ENCODE measurements around the gene CCDC60.

The CCDC60 gene, protein sequence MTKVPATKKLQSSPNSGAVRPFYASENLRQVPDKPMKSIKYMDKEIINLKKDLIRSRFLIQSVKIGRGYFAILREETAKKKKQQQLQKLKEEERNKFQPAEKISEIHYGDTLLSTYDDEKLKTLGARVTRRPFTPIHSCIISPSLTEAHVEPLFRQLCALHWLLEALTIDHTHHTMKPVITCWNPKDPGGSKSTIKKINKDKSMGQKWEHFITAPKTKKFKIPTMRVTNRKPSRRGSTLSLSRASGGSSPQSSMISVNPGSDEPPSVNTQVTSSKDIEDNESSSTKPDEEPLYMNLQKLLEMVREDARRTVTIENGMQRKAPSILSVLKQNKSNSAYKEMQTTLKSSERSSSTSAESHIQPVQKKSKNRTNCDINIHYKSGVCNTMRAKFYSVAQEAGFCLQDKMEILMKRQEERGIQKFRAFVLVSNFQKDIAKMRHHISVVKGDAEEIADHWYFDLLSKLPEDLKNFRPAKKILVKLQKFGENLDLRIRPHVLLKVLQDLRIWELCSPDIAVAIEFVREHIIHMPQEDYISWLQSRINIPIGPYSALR

GRCh38 chr12:119334430-119335170 lies at the start of gene CCDC60:
CCDC60 (plus strand) TSS chr12:119334729; CDS start chr12:119335177, 448 bp downstream.
- no peak for DNase-seq (ENCODE audit: low read depth)

- DNase-seq (ENCODE audit: low read depth): no peak
Observed at GRCh38 chr12:119288576-119288975, 46.0 kb upstream of the CCDC60 start.

GRCh38 chr12:119292893-119293630 lies 41.5 kb upstream of the CCDC60 start:
- no peak for DNase-seq (ENCODE audit: low read depth)

- DNase-seq (ENCODE audit: low read depth): no peak
Observed at GRCh38 chr12:119294211-119294610, 40.3 kb upstream of the CCDC60 start.

DNA sequence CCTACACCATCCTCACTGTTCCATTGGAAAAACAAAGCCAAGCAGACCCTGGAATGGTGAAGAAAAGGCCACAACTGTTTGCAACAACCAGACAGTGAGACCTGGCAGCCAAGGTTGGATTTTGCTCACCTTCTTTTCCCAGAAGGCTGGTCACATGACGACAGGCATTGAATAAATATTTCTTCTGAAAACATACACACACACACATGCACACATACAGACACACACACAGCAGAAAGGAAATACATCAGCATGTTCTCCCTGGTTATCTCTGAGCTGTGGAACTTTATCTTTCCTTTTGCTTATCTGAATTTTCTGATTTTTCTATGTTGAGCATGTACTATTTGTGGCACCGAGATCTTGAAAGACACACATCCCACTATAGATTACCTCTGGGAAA lies 38.0 kb upstream of the CCDC60 start:
- no peak for DNase-seq (ENCODE audit: low read depth)

GRCh38 chr12:119299130-119299529 lies 35.4 kb upstream of the CCDC60 start:
- no peak for DNase-seq (ENCODE audit: low read depth)

DNA sequence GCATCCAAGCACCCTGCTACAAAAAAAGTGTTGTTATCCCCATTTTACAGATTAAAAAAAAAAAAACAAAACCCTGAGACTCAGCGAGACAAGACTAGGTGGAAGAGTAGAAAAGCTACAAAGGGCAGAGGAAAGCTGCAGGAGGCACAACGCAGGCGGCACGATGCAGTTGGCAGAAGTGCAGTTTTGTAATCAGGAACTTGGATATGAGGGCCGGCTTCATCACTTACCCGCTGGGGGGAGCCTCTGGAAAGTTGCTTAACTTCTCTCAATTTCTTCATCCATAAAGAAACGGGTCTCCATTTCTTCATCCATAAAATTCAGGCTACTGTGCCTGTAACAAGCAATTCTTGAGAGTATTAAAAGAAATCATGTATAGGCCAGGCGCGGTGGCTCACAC lies 33.1 kb upstream of the CCDC60 start:
- DNase-seq (ENCODE audit: low read depth): no peak

DNA sequence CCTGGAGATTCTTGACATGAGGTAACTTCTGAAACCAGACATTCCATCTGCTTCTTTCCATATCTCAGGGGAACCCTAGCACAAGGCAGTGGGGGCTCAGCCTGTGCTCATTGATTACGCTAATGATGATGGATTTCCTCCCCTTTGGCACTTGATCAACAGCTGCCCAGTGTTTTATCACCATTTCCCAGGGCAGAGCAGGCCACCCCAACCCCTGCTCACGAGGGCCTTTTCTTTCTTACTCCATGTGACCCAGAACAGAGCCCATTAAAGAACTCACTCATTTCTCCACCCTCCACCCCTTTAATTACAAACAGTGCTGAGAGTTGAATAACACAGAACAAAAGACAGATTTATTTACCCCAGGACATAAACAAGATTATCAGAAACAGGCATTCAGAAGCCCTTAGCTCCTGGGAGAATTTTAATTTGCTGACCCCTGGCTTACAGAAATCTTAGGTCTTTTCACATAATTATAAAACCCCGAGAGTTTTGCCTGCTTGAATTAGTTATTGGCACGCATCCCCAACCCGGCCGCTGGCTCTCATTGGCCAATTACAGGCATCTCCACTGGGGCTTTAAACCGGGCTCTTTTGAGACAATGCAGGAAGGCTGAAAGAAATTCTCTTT lies 32.0 kb upstream of the CCDC60 start:
- no peak for DNase-seq (ENCODE audit: low read depth)

DNA sequence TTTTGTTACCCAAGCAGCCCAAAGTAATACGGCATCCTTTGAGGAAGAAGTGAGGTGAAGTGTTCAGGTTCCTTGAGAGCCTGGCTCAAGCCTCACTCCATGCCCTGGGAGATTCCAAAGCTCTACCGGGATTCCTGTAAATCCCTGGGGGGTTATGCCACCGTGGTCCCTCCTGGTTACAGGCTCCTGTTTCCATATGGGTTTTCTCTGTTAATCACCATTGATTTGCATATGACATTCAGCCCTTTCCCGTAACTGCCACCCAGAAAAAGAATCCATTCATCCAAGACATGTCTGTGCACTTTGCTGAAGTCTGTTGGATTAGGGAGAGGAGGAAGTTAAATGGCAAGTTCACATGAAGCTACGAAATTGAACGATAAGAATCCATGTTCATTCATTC lies 27.9 kb upstream of the CCDC60 start:
- DNase-seq (ENCODE audit: low read depth): no peak

GRCh38 chr12:119307747-119308146 lies 26.8 kb upstream of the CCDC60 start:
- DNase-seq (ENCODE audit: low read depth): no peak

- no peak for DNase-seq (ENCODE audit: low read depth)
Observed at GRCh38 chr12:119308708-119309456, 25.6 kb upstream of the CCDC60 start.

- DNase-seq (ENCODE audit: low read depth): no peak
Observed at GRCh38 chr12:119311878-119312277, 22.7 kb upstream of the CCDC60 start.

DNA sequence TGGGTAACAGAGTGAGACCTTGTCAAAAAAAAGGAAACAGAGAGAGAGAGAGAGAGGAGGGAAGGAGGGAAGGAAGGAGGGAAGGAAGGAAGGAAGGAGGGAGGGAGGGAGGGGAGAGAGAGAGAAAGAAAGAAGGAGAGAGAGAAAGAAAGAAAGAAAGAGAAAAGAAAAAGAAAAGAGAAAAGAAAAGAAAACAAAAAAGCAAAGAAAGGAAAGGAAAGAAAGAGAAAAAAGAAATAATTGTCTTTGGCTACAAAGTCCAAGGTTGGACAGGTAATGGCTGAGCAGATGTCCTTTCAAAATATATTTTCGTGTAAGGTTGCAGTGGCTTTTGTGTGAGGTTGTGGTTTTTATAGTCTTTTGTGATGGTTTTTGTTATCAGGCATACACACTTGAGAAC lies 21.6 kb upstream of the CCDC60 start:
- no peak for DNase-seq (ENCODE audit: low read depth)

DNA sequence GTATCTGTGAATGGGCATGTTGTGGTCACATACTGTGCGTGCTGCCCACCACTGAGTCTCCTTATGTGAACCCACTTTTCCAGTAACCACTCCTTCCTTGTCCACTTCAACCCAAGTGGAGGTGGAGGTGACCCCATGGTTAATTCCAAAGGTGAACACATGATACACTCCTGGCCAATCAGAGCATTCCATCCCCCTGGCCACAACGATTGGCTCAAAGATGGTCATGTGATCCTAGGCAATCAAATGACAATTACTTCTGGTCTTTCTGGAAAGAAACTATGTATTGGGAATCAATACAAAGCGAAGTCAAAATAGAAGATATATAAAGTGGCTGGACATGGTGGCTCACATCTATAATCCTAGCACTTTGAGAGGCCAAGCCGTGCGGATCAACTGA lies 20.2 kb upstream of the CCDC60 start:
- DNase-seq (ENCODE audit: low read depth): no peak

GRCh38 chr12:119319638-119320037 lies 14.9 kb upstream of the CCDC60 start:
- no peak for DNase-seq (ENCODE audit: low read depth)

GRCh38 chr12:119320678-119321077 lies 13.9 kb upstream of the CCDC60 start:
- DNase-seq (ENCODE audit: low read depth): no peak

DNA sequence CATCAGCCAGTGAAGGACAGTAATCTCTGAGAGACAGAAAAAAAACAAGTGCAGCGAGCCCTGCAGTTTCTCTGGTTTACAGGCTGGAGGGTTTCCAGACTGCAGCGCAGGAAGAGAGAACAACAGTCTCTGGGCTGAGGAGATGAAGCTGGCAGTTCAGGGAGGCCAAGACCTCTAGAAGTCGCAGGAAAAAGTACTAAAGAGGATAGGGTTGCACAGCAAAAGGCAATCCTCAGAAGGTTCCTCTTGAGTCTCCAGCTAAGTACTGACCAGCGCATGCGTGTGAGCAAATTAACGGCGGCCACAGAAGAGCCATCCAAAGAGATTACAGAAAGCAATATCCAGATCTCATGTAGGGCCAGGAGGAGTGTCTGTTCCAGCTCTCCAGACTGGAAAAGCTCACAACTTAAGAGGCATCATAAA lies 12.2 kb upstream of the CCDC60 start:
- DNase-seq (ENCODE audit: low read depth): no peak

GRCh38 chr12:119325813-119326212 lies 8.7 kb upstream of the CCDC60 start:
- no peak for DNase-seq (ENCODE audit: low read depth)

DNA sequence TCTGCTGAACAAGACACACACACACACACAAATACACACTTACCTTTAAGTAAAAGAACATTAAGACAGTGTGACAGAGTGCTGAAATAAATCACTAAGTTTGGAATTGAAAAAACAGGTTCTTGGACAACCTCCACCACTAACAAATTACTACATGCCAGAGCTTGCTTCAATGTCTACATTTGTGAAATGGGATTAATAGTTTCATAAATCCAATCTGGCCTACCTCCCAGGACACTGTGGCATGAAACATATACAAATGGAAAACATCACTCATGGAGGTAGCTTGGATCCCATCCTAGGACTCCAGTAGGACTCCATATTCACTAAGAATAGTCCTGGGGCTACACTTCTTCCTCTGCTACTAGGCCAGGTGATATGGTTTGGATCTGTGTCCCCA lies 8.2 kb upstream of the CCDC60 start:
- no peak for DNase-seq (ENCODE audit: low read depth)

DNA sequence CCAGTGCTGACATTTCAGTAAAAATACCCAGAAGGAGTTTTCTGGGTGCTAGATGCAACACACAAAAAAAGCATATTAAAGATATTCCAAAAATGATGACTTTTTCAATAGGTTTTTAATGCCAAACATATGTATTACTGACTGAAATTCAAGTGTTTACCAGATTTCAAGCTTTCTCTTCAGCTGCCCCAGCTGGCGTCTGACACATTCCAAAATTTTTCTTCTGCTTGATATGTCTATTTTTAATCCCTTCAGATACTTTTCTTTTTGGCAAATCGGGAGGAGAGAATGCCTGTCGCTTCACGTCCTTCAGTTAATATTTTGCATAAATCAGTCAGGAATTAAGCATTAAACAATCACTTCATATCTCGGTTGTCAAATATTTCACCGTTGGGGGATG lies 7.1 kb upstream of the CCDC60 start:
- DNase-seq (ENCODE audit: low read depth): no peak

- no peak for DNase-seq (ENCODE audit: low read depth)
Observed at GRCh38 chr12:119328111-119328510, 6.4 kb upstream of the CCDC60 start.
